ENCODE results near the gene SOBP. TPM values are rescaled to one million over a fixed set of nuclear protein-coding genes. Genes with fewer than 3 reads are reported as not detected.

The SOBP gene
- total RNA-seq, 1 donor from 2014 or later = 6.8 TPM

GRCh38 chr6:107607116-107607515 is 117.2 kb downstream of the SOBP start:
- no peak overlapping the region for H3K4me3 ChIP-seq
- intact Hi-C loops (cut with DNase I) = no loop called here
- peaks cover 6% of the 10 kb centered on the region for H3K4me1 ChIP-seq
- H3K9me3 ChIP-seq = no peaks in the 10 kb centered on the region
- DNase-seq = no peak
- H3K27me3 ChIP-seq = no peaks in the 10 kb centered on the region
- no peak for TF ChIP-seq CTCF (IDR thresholded peaks at IDR 0.05)
- H3K36me3 ChIP-seq = no peaks in the 10 kb centered on the region
- no peak for ATAC-seq
- H3K27ac ChIP-seq = no peak overlapping the region

- ATAC-seq = no peak
- Histone ChIP-seq H3K27me3 (no peaks in the 10 kb centered on the region), H3K4me3 (no peak overlapping the region), H3K27ac (no peak overlapping the region), H3K9me3 (no peaks in the 10 kb centered on the region), H3K36me3 (no peaks in the 10 kb centered on the region), H3K4me1 (peaks cover 6% of the 10 kb centered on the region)
- no peak for TF ChIP-seq CTCF (IDR thresholded peaks at IDR 0.05)
- intact Hi-C loops (cut with DNase I) = no loop called here
- no peak for DNase-seq
Measured at GRCh38 chr6:107611094-107611810, 121.3 kb downstream of the SOBP start.

GRCh38 chr6:107612762-107613415 is 123.0 kb downstream of the SOBP start:
- Histone ChIP-seq H3K4me3 (no peak overlapping the region), H3K27ac (no peak overlapping the region), H3K4me1 (no peaks in the 10 kb centered on the region), H3K27me3 (no peaks in the 10 kb centered on the region), H3K9me3 (no peaks in the 10 kb centered on the region), H3K36me3 (no peaks in the 10 kb centered on the region)
- no peak for DNase-seq
- peak; percentile 60 for ATAC-seq
- TF ChIP-seq CTCF (IDR thresholded peaks at IDR 0.05) = no peak
- intact Hi-C loops (cut with DNase I) = no loop called here

GRCh38 chr6:107613651-107614379 is 123.9 kb downstream of the SOBP start:
- TF ChIP-seq CTCF (IDR thresholded peaks at IDR 0.05) = no peak
- H3K9me3 ChIP-seq = no peaks in the 10 kb centered on the region
- no peak overlapping the region for H3K27ac ChIP-seq
- intact Hi-C loops (cut with DNase I) = no loop called here
- ATAC-seq (no peak), DNase-seq (no peak)
- no peaks in the 10 kb centered on the region for H3K27me3 ChIP-seq
- no peak overlapping the region for H3K4me3 ChIP-seq
- H3K36me3 ChIP-seq = no peaks in the 10 kb centered on the region
- H3K4me1 ChIP-seq = no peaks in the 10 kb centered on the region

GRCh38 chr6:107614828-107615227 is 124.9 kb downstream of the SOBP start:
- Histone ChIP-seq H3K4me3 (no peak overlapping the region), H3K9me3 (no peaks in the 10 kb centered on the region), H3K4me1 (no peaks in the 10 kb centered on the region), H3K27me3 (no peaks in the 10 kb centered on the region), H3K36me3 (no peaks in the 10 kb centered on the region), H3K27ac (no peak overlapping the region)
- ATAC-seq (no peak), DNase-seq (no peak)
- TF ChIP-seq CTCF (IDR thresholded peaks at IDR 0.05) = no peak
- intact Hi-C loops (cut with DNase I) = no loop called here
